ENCODE data around the gene TRIM67. TPM values are rescaled to one million over a fixed set of nuclear protein-coding genes. Genes with fewer than 3 reads are reported as not detected.

The TRIM67 gene
- total RNA-seq, 5 donors from 2014 or later (not counting 1 experiment from before 2014, with no cell fraction given) = not detected

GRCh38 chr1:231186356-231187115, 24.7 kb downstream of the TRIM67 start:
- Mint-ChIP-seq H3K27me3 (peaks cover 30 to 63% of the 10 kb centered on the region in 2 donors), H3K27ac (no peak overlapping the region), H3K4me1 (no peaks in the 10 kb centered on the region), H3K36me3 (no peaks in the 10 kb centered on the region), H3K9me3 (no peaks in the 10 kb centered on the region), H3K4me3 (no peak overlapping the region)
- Histone ChIP-seq H3K4me1 (ENCODE audit: control insufficient read depth in 1 of 2, extremely low read depth in 1 of 2, insufficient read depth in 2 of 2, low read length in 2 of 2) (no peaks in the 10 kb centered on the region), H3K4me3 (ENCODE audit: control insufficient read depth in 1 of 2, extremely low read depth in 1 of 2, low read length in 1 of 2) (no peak overlapping the region), H3K9me3 (no peaks in the 10 kb centered on the region), H3K27ac (ENCODE audit: low read length) (no peak overlapping the region), H3K27me3 (replicated peaks in 1 of 2; ENCODE audit: control insufficient read depth in 2 of 2, extremely low read depth in 1 of 2, insufficient read depth in 2 of 2, low read length in 1 of 2) (peaks cover 0 to 45% of the 10 kb centered on the region in 2 experiments), H3K36me3 (ENCODE audit: control insufficient read depth in 2 of 2, extremely low read depth in 1 of 2, insufficient read depth in 1 of 2, low read length in 1 of 2) (no peaks in the 10 kb centered on the region)
- CTCF ChIA-PET = no interaction called here
- POLR2A ChIA-PET = no interaction called here
- 63% methylated on average over 5 of the region's 11 CpGs for WGBS (ENCODE audit: insufficient coverage)
- no peak for ATAC-seq (replicated peaks in 1 of 4)
- no peak for DNase-seq

- Mint-ChIP-seq H3K4me1 (no peaks in the 10 kb centered on the region), H3K4me3 (no peak overlapping the region), H3K9me3 (no peaks in the 10 kb centered on the region), H3K27ac (no peak overlapping the region), H3K27me3 (peaks cover 21 to 53% of the 10 kb centered on the region in 2 donors), H3K36me3 (no peaks in the 10 kb centered on the region)
- ATAC-seq (replicated peaks in 1 of 4) (no peak), DNase-seq (no peak)
- ChIA-PET CTCF (no interaction called here), POLR2A (no interaction called here)
- no peaks in the 10 kb centered on the region for H3K36me3 ChIP-seq (ENCODE audit: control insufficient read depth in 2 of 2, extremely low read depth in 1 of 2, insufficient read depth in 1 of 2, low read length in 1 of 2)
- no peak overlapping the region for H3K4me3 ChIP-seq (ENCODE audit: control insufficient read depth in 1 of 2, extremely low read depth in 1 of 2, low read length in 1 of 2)
- peaks cover 0 to 44% of the 10 kb centered on the region in 2 experiments for H3K27me3 ChIP-seq (replicated peaks in 1 of 2; ENCODE audit: control insufficient read depth in 2 of 2, extremely low read depth in 1 of 2, insufficient read depth in 2 of 2, low read length in 1 of 2)
- H3K9me3 ChIP-seq = no peaks in the 10 kb centered on the region
- no peak overlapping the region for H3K27ac ChIP-seq (ENCODE audit: low read length)
- H3K4me1 ChIP-seq (ENCODE audit: control insufficient read depth in 1 of 2, extremely low read depth in 1 of 2, insufficient read depth in 2 of 2, low read length in 2 of 2) = no peaks in the 10 kb centered on the region
- 40% methylated on average over 7 of the region's 10 CpGs for WGBS (ENCODE audit: insufficient coverage)
These were observed 25.7 kb downstream of the TRIM67 start for GRCh38 chr1:231187571-231187970.

- ChIA-PET POLR2A (no interaction called here), CTCF (no interaction called here)
- H3K4me1 Mint-ChIP-seq = no peaks in the 10 kb centered on the region
- no peaks in the 10 kb centered on the region for H3K36me3 ChIP-seq (ENCODE audit: control insufficient read depth in 2 of 2, extremely low read depth in 1 of 2, insufficient read depth in 1 of 2, low read length in 1 of 2)
- no peak overlapping the region for H3K27ac Mint-ChIP-seq
- H3K27ac ChIP-seq (ENCODE audit: low read length) = no peak overlapping the region
- no peak overlapping the region for H3K4me3 Mint-ChIP-seq
- ATAC-seq (replicated peaks in 1 of 4) (no peak), DNase-seq (no peak)
- peaks cover 16 to 49% of the 10 kb centered on the region in 2 donors for H3K27me3 Mint-ChIP-seq
- WGBS (ENCODE audit: insufficient coverage) = 70% methylated on average over 2 of the region's 3 CpGs
- H3K9me3 ChIP-seq = no peaks in the 10 kb centered on the region
- no peaks in the 10 kb centered on the region for H3K9me3 Mint-ChIP-seq
- no peaks in the 10 kb centered on the region for H3K36me3 Mint-ChIP-seq
- peaks cover 2 to 42% of the 10 kb centered on the region in 2 experiments for H3K27me3 ChIP-seq (replicated peaks in 1 of 2; ENCODE audit: control insufficient read depth in 2 of 2, extremely low read depth in 1 of 2, insufficient read depth in 2 of 2, low read length in 1 of 2)
- no peak overlapping the region for H3K4me3 ChIP-seq (ENCODE audit: control insufficient read depth in 1 of 2, extremely low read depth in 1 of 2, low read length in 1 of 2)
- no peaks in the 10 kb centered on the region for H3K4me1 ChIP-seq (ENCODE audit: control insufficient read depth in 1 of 2, extremely low read depth in 1 of 2, insufficient read depth in 2 of 2, low read length in 2 of 2)
These were observed 26.2 kb downstream of the TRIM67 start for GRCh38 chr1:231188072-231188471.

- Mint-ChIP-seq H3K9me3 (no peaks in the 10 kb centered on the region), H3K27ac (no peak overlapping the region), H3K27me3 (peaks cover 22 to 50% of the 10 kb centered on the region in 2 donors), H3K4me3 (no peak overlapping the region), H3K4me1 (no peaks in the 10 kb centered on the region), H3K36me3 (no peaks in the 10 kb centered on the region)
- ChIA-PET POLR2A (no interaction called here), CTCF (no interaction called here)
- Histone ChIP-seq H3K9me3 (no peaks in the 10 kb centered on the region), H3K4me3 (ENCODE audit: control insufficient read depth in 1 of 2, extremely low read depth in 1 of 2, low read length in 1 of 2) (no peak overlapping the region), H3K27me3 (replicated peaks in 1 of 2; ENCODE audit: control insufficient read depth in 2 of 2, extremely low read depth in 1 of 2, insufficient read depth in 2 of 2, low read length in 1 of 2) (peaks cover 2 to 42% of the 10 kb centered on the region in 2 experiments), H3K27ac (ENCODE audit: low read length) (no peak overlapping the region), H3K4me1 (ENCODE audit: control insufficient read depth in 1 of 2, extremely low read depth in 1 of 2, insufficient read depth in 2 of 2, low read length in 2 of 2) (no peaks in the 10 kb centered on the region), H3K36me3 (ENCODE audit: control insufficient read depth in 2 of 2, extremely low read depth in 1 of 2, insufficient read depth in 1 of 2, low read length in 1 of 2) (no peaks in the 10 kb centered on the region)
- WGBS (ENCODE audit: insufficient coverage) = 89% methylated on average over 6 of the region's 7 CpGs
- ATAC-seq (replicated peaks in 1 of 4) (no peak), DNase-seq (no peak)
These were observed 26.9 kb downstream of the TRIM67 start for GRCh38 chr1:231188768-231189167.

GRCh38 chr1:231189683-231190270, 27.9 kb downstream of the TRIM67 start:
- DNase-seq (no peak), ATAC-seq (replicated peaks in 1 of 4) (no peak)
- H3K27me3 Mint-ChIP-seq = peaks cover 22 to 43% of the 10 kb centered on the region in 2 donors
- 81% methylated on average over 3 of the region's 5 CpGs for WGBS (ENCODE audit: insufficient coverage)
- H3K4me1 Mint-ChIP-seq = no peaks in the 10 kb centered on the region
- ChIA-PET POLR2A (no interaction called here), CTCF (no interaction called here)
- H3K36me3 Mint-ChIP-seq = no peaks in the 10 kb centered on the region
- Histone ChIP-seq H3K9me3 (no peaks in the 10 kb centered on the region), H3K27ac (ENCODE audit: low read length) (no peak overlapping the region), H3K27me3 (replicated peaks in 1 of 2; ENCODE audit: control insufficient read depth in 2 of 2, extremely low read depth in 1 of 2, insufficient read depth in 2 of 2, low read length in 1 of 2) (peaks cover 2 to 38% of the 10 kb centered on the region in 2 experiments), H3K4me3 (ENCODE audit: control insufficient read depth in 1 of 2, extremely low read depth in 1 of 2, low read length in 1 of 2) (no peak overlapping the region), H3K36me3 (ENCODE audit: control insufficient read depth in 2 of 2, extremely low read depth in 1 of 2, insufficient read depth in 1 of 2, low read length in 1 of 2) (no peaks in the 10 kb centered on the region), H3K4me1 (ENCODE audit: control insufficient read depth in 1 of 2, extremely low read depth in 1 of 2, insufficient read depth in 2 of 2, low read length in 2 of 2) (no peaks in the 10 kb centered on the region)
- H3K27ac Mint-ChIP-seq = no peak overlapping the region
- no peaks in the 10 kb centered on the region for H3K9me3 Mint-ChIP-seq
- no peak overlapping the region for H3K4me3 Mint-ChIP-seq

- no peak overlapping the region for H3K4me3 ChIP-seq (ENCODE audit: control insufficient read depth in 1 of 2, extremely low read depth in 1 of 2, low read length in 1 of 2)
- H3K4me1 Mint-ChIP-seq = no peaks in the 10 kb centered on the region
- H3K4me3 Mint-ChIP-seq = no peak overlapping the region
- peaks cover 2 to 37% of the 10 kb centered on the region in 2 experiments for H3K27me3 ChIP-seq (replicated peaks in 1 of 2; ENCODE audit: control insufficient read depth in 2 of 2, extremely low read depth in 1 of 2, insufficient read depth in 2 of 2, low read length in 1 of 2)
- H3K36me3 Mint-ChIP-seq = no peaks in the 10 kb centered on the region
- H3K36me3 ChIP-seq (ENCODE audit: control insufficient read depth in 2 of 2, extremely low read depth in 1 of 2, insufficient read depth in 1 of 2, low read length in 1 of 2) = no peaks in the 10 kb centered on the region
- no peaks in the 10 kb centered on the region for H3K4me1 ChIP-seq (ENCODE audit: control insufficient read depth in 1 of 2, extremely low read depth in 1 of 2, insufficient read depth in 2 of 2, low read length in 2 of 2)
- DNase-seq (no peak), ATAC-seq (replicated peaks in 1 of 4) (no peak)
- ChIA-PET CTCF (no interaction called here), POLR2A (no interaction called here)
- no peak overlapping the region for H3K27ac Mint-ChIP-seq
- no peaks in the 10 kb centered on the region for H3K9me3 ChIP-seq
- WGBS (ENCODE audit: insufficient coverage) = 90% methylated on average over 4 of the region's 10 CpGs
- H3K9me3 Mint-ChIP-seq = no peaks in the 10 kb centered on the region
- no peak overlapping the region for H3K27ac ChIP-seq (ENCODE audit: low read length)
- peaks cover 20 to 39% of the 10 kb centered on the region in 2 donors for H3K27me3 Mint-ChIP-seq
These were observed 28.6 kb downstream of the TRIM67 start for GRCh38 chr1:231190456-231190855.
